ENCODE data around the gene BIRC5. TPM values are rescaled to one million over a fixed set of nuclear protein-coding genes. Genes with fewer than 3 reads are reported as not detected.

The BIRC5 gene
- total RNA-seq, 1 experiment from 2014 or later: 140 TPM

- no peak for TF ChIP-seq REST (IDR thresholded peaks at IDR 0.05; ENCODE audit: low read depth)
These were observed 45.7 kb upstream of the BIRC5 start, which contains the start of gene SYNGR2 (continued) for GRCh38 chr17:78168242-78168902.

- H3K4me3 ChIP-seq (replicated peaks in 1 of 2; ENCODE audit: low read depth in 1 of 2, low read length in 2 of 2): peak overlapping the region; percentile 83
- TF ChIP-seq SP1 (IDR thresholded peaks at IDR 0.05; ENCODE audit: low read depth) (peak; percentile 59; the same call in 1 of the 2 replicates), ZFX (IDR thresholded peaks at IDR 0.05) (peak; percentile 80; the same call in 1 of the 2 replicates), TCF7L2 (IDR thresholded peaks at IDR 0.05; ENCODE audit: borderline replicate concordance, extremely low read depth, insufficient read depth, insufficient read length) (no peak)
- peaks cover 5% of the 10 kb centered on the region; the same call in 1 of the 2 replicates for H4K20me1 ChIP-seq (ENCODE audit: insufficient read depth)
- CTCF ChIA-PET: interaction anchor here (0.8 to 1.2 kb wide), 6 partner anchors 9 to 84 kb away, joined by 3 to 8 read pairs (median 5); partner anchors contain the start of genes AFMID and TK1
- H2AFZ ChIP-seq (ENCODE audit: low read depth, low read length, poor library complexity, severe bottlenecking): no peak overlapping the region
- BruUV-seq (replicated peaks): no TSS peak
- peaks cover 18 to 52% of the 10 kb centered on the region in 2 experiments; a peak in 3 of 4 replicates for H3K4me1 ChIP-seq (ENCODE audit: control insufficient read depth in 1 of 2, insufficient read depth in 2 of 2, low read length in 2 of 2)
- RAD21 ChIA-PET (ENCODE audit: low non-redundant PET in 1 of 2, low total read pairs in 2 of 2, uncharacterized antibody in 2 of 2, unreplicated experiment in 2 of 2): interaction anchor here in 1 of 2 experiments (1.3 to 1.6 kb wide), 2 partner anchors 29 to 84 kb away, joined by 3 to 4 read pairs; no protein-coding TSS in a partner anchor
- peaks cover 30% of the 10 kb centered on the region for H3K79me2 ChIP-seq (ENCODE audit: insufficient read depth, low read length)
- no peaks in the 10 kb centered on the region for H3K9me3 ChIP-seq (ENCODE audit: control insufficient read depth in 1 of 2, insufficient read depth in 1 of 2, low read depth in 1 of 2, low read length in 2 of 2)
- no peaks in the 10 kb centered on the region for H3K9me2 ChIP-seq (ENCODE audit: insufficient read depth)
- H3K27ac ChIP-seq (ENCODE audit: low read depth, low read length): peak overlapping the region; percentile 85
- peaks cover 17 to 29% of the 10 kb centered on the region in 2 experiments for H3K36me3 ChIP-seq (ENCODE audit: control insufficient read depth in 1 of 2, insufficient read depth in 2 of 2, low read length in 2 of 2)
- intact Hi-C loops (cut with micrococcal nuclease): loop anchor here (2.0 to 5.0 kb wide), 3 partner anchors 18 to 808 kb away; partner anchors contain the start of genes AFMID, LGALS3BP and TK1
- DNase-seq (ENCODE audit: low read depth, low spot score) (peak; percentile 64), ATAC-seq (peak; percentile 77)
- peak overlapping the region; percentile 85 for H3K4me2 ChIP-seq (ENCODE audit: low read length)
- peak overlapping the region; percentile 80 for H3K9ac ChIP-seq (ENCODE audit: low read length)
- H3K27me3 ChIP-seq (ENCODE audit: insufficient read depth, low read length): no peaks in the 10 kb centered on the region
- POLR2A ChIA-PET: interaction anchor here (0.8 to 2.3 kb wide), 8 partner anchors 11 to 41 kb away, joined by 3 to 28 read pairs (median 8); partner anchors contain the start of genes AFMID, TK1, TMC6 and TMC8
These were observed 44.9 kb upstream of the BIRC5 start for GRCh38 chr17:78168903-78169793.

All from HCT116 (cell line).